HG03432 (cell line): ENCODE results near the gene BBX.

ENCODE experiments used
- ATAC-seq: cut with Tn5 transposase; IDR thresholded peaks from one replicate; pipeline ENCODE4 v1.9.1; 2021; ENCODE audit warnings: mild to moderate bottlenecking, moderate library complexity; ENCODE audit not compliant: unreplicated experiment

The BBX gene

DNA sequence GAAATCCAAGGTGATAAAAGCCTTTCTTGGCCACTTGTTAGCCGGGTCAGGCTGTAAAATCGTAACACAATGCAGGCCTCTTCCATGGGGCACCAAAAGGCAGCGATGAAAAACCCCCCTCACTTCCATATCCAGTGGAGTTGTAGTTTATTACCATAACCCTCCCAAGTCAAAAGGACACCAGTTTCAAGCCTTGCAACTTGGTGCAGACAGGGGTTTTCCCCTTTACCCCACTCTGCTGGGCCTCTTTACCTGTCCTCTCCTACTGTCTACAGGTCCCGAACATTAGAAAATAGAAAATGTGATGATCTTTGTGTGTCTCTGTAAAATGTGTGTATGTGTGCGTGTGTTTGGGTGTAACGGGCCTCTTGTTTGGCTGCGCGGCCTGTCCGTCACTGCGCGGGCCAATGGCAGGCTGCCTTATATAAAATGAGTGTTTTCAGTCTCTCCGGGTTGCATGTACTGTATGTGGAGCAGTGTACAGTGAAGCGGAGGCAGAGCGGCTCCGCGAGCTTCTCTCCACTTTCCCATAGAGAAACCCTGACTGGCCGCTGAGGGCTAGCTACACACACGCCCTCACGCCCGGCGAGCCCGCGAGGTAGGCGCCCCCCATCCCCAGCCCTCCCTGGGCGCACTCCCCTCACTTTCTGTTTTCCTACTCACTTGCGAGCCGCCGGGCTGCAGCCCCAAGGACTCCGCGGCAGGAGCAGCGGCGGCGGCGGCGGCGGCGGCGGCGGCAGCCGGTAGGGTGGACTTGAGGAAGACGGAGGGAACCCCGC is at the start of gene BBX:
Gene BBX (plus strand): TSS at position 453 of the 779 bp plus-strand sequence. CDS start 187,499 bp downstream, outside the sequence.
- peak; percentile 93 for ATAC-seq

DNA sequence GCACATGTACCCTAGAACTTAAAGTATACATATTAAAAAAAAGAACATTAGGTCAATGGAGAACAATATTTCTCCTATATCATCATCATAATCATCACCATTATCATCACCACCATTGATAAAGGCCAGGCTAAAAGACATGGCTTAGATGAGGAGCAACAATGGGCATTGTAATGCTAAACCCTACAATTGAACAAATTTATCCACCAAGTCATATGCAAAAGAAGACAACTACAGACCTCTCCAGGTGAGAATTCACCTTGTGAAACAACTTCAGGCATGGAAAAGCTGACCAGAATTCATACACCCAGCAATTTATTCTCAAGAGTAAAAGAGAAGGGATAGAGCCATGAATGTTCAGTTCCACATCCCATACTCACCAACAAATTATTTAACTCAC is 46.3 kb upstream of the BBX start:
- no peak for ATAC-seq

DNA sequence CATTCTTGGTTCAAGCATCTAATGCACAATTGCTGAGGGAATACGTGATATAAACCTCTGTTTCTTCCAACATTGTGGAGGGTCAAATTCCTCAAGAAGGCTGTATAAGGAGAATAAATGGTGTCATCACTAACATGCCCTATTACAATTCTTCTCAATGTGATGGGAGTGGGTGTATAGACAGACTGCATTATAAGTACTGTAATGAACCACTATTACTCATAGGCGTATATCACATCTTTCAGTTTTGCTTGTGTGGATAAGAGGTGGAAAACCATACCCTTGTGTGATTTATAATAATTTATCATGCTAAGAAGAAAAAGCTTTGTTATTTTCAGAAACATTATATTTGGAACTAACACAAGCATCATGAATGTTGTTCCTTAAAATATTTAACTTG is 35.3 kb upstream of the BBX start:
- no peak for ATAC-seq

DNA sequence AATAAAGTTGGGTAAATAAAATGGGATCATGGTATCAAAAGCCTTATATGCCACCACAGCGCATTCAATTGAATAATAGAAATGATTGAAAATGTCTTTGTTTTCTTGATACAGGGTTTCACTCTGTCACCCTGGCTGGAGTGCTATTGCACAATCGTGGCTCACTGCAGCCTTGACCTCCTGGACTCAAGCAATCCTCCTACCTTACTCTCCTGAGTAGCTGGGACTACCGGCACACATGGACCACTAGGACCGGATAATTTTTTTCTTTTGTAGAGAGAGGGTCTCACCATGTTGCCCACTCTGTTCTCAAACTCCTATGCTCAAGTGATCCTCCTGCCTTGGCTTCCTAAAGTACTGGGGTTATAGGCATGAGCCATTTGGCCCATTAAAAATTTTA is 33.8 kb upstream of the BBX start:
- ATAC-seq = no peak

DNA sequence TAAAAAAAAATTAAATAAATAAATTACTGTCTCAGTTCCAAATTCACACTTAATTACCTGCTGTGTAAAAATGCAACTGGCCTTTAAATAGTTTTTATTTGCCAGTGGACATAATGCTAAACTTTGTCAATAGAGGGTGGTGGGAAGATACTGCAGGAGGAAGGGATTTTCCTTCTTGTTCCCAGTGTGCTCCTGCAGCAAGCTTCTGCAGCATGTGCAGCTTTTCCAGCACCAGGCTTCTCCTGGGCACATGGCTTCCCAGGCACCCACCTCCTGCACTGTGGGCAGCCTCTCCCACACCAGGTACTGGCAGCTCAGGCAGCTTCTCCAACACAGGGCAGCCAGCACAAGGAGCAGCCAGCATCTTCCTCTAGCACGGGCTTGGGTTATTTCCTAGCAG is 29.6 kb upstream of the BBX start:
- ATAC-seq = no peak

DNA sequence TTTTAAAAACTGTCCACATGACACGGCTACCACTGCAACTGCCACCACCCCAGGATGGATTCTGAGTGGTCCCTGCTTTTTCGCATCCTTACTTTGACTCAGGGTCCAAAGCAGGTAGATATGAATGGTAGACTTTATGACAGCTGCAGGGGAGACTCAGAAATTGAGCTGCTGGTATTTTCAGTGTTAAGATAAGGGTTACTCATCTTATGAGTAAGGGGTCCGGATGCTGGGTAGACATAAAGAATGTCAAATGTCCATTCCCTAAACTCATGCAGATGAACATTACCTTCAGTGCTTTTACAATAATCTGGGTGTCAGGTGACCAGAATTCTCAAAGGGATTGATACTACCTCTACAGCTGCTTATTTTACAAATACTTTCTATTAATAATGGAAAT is 25.9 kb upstream of the BBX start:
- no peak for ATAC-seq

DNA sequence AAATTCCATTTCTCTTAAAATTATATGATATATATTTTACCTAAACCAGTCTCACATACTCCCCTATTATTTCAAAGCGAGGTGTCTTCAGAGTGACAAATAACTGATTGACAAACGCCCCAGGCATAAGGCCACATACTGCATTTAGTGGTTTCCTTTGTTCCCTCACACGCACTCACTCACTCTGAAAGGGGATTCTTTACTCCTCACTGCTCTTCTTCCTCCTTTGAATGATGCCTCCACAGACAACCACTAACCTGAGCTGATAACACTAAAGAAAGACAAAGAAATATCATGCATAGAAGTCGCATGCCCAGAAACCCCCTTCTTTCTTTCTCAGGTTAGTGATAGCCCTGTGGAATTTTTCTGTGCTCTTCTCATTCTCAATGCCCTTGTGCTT is 24.1 kb upstream of the BBX start:
- no peak for ATAC-seq

DNA sequence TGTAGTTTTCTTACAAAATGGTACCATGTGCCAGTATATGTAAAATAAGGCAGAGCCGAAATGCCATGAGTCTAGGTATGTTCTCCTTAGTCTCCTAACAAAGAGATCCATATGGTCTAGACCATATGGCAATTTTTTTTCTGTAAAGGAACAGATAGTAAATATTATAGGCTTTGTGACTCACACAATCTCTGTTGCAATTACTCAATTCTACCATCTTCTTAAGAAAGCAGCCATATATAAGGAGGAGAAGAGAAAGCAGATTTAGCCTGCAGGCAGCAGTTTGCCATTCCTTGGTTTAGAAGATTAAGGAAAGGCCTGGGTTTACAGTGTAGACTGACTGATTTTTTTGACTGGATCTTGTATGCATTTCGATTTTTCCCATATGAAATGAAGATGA is 16.3 kb upstream of the BBX start:
- ATAC-seq = no peak

DNA sequence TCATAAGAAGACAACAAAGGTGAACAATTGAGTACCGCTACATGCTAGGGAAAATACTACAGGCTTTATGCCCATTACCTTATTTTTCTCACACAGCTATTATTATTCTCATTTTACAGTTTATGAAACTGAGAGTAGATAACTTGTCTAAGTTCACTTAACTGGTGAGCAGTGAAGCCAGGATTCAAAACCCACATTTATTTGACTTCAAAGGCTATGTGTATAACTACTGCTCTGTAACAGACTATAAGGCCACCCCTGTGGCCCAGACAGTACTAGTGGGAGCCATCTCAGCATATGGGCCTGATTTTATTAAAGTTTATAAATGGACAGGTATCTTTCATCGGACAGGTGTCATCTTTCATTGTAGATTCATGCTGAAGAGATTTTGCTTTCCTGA is 14.4 kb upstream of the BBX start:
- ATAC-seq = no peak

DNA sequence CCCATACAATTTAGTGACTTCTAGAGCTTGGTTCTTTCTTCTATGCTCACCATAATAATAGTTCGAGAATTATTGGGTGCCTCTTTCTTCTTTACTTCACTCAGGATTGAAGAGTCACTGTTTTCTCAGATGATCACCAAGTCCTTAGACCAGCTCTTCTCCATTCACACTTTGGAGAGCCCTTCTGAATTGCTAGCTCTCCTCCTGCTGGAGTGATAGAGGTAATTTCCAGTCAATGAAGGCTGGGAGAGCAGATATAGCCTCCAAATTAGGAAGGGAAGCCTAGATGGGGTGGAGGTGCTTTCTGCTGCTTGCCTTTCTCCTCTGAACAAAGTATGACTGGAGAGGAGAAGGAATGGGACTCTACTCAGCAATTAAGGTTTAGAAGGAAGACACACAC is 10.7 kb upstream of the BBX start:
- no peak for ATAC-seq

DNA sequence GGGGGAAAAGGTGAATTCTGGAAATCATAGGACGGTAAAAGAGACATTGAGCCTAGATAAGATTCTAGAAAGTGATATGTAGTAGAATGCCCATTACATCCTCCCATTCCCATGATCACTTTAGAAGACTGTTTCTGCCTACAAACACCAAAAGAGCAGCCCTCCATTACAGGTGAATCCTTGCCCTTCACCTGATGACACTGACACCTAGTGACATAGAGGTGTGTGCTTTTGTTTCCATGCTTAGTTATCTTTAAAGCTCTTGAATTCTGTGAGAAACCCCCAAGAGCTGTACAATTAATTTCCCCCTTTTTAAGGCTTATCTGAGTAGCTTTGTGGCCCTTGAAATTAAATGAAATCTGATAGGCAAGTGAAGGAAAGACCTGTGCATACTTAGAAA is 8.3 kb upstream of the BBX start:
- ATAC-seq = no peak

DNA sequence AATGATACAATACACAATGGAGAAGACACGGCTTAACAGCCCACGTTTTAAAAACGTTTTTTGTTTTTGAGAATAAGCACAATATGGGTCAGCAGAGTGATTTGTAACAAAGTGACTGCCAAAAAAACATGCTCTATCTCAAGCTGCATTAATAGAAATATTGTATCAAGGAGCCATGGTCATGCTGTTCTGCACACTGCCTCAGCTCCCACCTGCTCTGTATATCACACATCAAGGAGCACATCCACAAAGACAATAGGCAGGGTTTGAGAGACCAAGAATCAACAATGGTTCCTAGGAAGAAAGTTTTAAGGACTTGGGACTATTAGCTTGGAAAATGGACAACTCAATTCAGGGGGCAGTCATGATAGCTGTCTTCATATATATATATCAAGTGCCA is 6.3 kb upstream of the BBX start:
- no peak for ATAC-seq

DNA sequence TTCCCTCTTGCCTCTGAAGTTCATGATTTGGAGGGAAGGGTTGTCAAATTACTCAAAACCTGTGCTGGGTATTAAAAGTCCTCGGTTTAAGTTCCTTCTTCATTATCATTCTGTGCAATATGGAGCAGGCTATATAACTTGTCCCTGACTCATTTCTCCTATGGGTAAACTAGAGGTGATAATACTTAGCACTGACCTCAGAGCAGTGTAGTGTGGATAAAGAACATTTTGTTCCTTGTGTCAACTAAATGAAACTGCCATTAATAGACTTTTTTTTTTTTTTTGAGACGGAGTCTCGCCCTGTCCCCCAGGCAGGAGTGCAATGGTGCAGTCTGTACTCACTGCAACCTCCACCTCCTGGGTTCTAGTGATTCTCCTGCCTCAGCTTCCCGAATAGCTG is 2.2 kb upstream of the BBX start:
- ATAC-seq = no peak

DNA sequence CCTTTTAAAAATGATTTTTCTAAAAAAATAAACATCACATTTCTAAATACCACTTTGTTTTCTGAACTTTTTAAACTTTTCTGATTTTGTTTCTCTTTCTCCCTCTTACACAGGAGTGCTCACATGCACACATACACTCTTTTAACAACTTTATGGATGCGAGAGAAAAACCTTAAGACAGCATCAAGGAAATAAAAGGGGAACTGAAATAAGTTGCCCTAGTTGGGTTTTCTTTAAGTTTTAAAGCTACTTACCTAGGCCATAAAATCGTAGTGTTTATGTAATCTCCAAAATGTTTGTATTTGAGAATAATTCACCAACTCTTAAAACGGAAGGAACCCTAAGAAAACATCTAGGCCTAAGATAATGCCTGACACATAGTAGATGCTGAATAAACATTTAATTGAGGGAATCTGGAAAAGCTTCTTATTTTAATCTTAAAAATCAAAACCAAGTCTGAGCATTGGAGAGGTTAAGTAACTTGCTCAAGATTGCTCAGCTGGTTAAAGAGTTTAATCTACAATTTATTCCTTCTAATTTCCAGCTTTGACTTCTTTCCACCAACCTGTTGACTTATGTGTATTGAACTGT is 1.2 kb upstream of the BBX start:
- ATAC-seq = no peak

DNA sequence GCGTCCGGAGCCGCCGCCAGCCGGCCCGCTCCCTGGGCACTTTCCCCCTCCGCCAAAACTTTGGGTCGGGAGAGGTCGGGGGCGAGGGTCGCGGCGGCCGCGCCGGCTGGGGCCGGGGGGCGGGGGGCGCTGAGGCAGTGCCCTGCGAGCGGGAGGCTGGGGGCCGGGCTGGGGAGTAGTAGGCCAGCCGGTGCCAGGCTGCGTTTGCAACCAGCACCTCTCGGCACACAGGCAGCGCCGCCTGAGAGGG is 452 bp downstream of the BBX start:
- peak; percentile 30 for ATAC-seq

DNA sequence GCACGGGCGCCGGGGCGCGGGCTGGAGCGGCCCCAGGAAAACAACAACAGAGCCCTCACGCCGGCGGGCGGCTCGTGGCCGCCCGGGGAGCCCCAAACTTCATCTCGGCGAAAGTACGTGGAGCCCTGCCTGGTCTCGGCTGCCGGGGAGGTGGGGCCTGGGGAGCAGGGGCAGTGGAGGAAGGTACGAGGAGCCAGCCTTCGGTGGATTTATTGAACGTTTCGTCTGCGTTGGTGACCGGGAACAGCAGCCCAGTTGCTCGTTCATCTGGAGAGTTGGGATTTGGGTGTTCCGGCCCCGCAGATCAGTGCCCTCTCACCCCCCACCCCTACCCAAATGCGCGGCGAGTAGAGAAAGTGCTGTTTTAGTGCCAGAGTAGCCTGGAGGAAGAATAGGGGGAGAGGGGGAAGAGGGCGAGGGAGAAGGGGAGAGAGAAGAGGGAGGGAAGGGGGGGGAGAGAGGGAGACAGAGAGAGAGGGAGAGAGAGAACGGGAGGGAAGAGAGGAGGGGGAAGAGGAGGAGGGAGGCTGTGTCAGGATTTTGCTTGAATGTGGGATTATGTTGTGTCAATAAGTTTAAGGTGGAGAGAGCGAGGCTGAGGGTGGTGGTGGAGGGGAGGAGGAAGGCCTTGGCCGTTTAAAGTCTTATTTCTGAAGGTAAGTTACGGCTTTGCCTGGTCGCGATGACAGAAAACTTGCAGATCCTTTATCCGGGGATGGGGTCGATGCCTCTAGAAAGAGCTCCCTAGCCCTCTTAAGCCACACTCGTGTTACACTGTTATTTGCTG is 970 bp downstream of the BBX start:
- ATAC-seq = peak; percentile 31

DNA sequence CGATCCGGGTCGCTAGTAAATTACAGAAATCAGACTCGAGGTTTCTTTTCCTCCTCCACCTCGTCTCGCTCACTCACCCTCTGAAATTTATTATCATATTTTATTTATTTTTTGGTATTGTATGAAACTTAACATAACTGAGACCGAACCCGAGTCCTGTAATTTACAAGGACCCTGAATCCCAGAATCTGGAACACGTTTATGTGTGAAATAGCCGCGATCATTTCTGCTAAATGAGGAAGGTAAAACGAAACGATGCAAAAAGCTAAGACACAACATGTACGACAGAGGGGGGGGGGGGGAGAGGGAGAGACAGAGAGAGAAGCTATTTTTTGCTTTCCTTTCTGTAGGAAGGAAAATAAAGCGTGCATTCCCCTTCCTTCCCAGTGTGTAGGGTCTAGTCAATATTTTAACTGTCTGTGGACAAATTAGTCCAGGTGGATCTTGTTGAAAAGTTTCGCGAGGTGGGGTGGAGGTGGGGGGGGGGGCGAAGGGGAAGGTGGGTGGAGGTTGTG is 1.6 kb downstream of the BBX start:
- ATAC-seq = no peak

DNA sequence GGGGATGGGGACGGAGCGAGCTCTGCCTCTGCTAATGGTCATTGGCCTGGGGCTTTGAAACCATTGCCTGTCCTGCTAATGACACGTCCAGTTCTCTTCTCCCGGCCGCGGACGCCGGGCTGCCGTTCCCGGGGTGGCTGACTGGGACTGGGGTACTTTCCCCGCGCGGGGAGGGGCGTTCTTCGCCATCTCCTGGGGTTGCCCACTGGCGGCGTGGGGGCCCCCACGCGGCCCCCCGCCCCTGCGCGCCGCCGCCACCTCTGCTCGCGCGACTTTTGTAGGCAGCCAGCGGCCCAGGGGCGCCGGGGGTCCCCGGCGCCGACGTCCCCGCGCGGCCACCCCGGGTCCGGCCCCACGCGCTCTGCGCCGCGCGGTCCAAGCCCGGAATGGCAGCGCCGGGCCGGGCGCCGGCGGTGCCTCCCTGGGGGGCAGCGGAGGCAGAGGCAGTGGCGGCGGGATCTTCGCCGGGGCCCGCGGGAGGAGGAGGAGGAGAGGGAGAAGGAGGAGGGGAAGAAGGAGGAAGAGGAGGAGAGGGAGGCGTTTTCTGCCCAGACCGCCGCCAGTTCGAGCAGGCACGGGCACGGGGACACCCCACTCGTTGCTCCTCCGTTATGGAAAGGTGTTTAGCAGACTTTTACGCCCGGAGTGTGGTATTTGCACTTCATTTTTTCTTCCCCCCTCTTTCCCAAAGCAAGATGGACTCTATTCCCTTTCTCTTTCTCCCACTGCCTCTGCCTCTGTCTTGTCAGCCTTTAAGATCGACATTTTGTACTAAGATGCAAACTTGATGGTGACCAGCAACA is 2.3 kb downstream of the BBX start:
- ATAC-seq = peak; percentile 12

DNA sequence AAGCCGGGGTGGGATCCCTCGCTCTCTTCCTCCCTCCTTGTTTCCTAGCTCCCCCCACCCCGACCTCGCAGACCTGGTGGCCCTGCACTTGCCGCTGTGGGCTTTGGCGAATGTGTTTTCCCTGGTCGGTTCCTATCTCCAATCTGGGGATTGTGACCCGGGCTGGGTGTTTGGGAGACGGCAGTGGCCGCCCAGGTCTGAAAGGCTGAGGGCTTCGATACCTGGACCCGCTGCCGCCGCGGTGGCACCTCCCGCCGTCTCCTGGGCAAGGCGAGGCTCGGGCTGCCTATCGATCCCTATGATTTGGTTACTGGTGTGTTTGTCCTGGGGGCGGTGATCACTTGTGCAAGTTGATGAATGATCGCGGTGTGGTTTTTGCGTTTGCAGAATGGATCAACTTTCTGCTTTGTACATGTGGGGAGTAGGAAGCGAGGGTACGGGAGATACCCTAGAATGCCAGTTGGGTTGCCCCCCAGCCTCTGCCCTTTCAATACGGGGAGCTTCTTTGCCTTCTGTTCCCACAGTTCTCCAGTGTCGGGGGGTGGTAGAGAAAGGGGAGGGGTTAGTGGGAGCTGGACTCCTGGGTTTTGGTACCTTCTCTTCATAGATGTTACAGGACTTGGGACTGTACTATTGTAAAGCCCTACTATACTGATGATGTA is 3.0 kb downstream of the BBX start:
- no peak for ATAC-seq

DNA sequence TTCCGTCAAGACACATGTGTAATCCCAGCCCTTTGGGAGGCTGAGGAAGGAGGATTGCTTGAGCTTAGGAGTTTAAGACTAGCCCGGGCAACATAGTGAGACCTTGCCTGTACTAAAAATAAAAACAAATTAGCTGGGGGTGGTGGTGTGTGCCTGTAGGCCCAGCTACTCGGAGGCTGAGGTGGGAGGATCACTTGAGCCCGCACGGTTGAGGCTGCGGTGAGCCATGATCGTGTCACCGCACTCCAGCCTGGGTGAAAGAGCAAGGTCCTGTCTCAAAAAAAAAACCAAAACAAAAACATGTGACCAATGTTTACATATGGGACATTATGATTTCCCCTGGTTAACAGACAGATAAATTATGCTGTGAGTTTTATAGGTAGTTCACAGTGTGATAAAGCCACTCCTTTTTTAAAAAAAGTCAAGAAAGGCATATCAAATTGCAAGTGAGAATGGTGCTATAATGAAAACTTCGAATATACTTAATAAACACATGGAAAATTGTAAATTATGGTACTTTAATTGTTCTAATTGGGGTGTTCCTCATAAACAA is 9.2 kb downstream of the BBX start:
- no peak for ATAC-seq

DNA sequence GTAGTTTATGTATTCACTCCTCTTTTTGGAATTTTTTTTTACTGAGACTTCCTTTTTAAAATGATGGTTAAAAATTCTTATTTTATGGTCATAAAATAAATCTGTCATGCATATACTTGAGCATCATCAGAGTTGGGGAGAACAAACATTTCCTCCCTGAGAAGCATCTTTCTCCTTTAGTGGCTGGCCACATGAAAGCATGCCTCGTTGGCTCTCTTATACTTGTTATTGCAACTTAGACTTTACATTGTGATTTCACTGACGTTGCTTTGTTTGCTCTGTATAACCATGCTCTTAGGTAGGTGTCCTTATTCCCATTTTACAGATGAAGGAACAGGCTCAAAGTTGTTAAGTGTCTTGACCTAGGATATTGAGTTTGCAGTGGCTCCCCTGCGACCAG is 18.1 kb downstream of the BBX start:
- no peak for ATAC-seq
